Activated CD4-positive, alpha-beta memory T cell treated with anti-CD3 and anti-CD28 coated beads for 36 hours (primary cell): ENCODE measurements around the gene PATL2. TPM values are rescaled to one million over a fixed set of nuclear protein-coding genes. Genes with fewer than 3 reads are reported as not detected.

Experiments used
- CTCF ChIA-PET: fragments of 350-600 bp; sonication (Branson Sonifier 250); formaldehyde crosslinking; loops from one replicate; lab custom pipeline; 2021; ENCODE audit warnings: antibody characterized with exemption, inconsistent platforms; lab: Charles Lee
- POLR2A ChIA-PET: fragments of 350-600 bp; sonication (Branson Sonifier 250); formaldehyde crosslinking; loops from one replicate; lab custom pipeline; 2021; ENCODE audit warnings: antibody characterized with exemption; lab: Charles Lee
- DNase-seq: peaks from one replicate; pipeline ENCODE4 v3.0.0-alpha.2; 2020
- H3K27ac Mint-ChIP-seq: one replicate; pipeline ENCODE4 v1.8.0; 2021; ENCODE audit warnings: mixed read lengths
- H3K27me3 Mint-ChIP-seq: one replicate; pipeline ENCODE4 v1.8.0; 2021; ENCODE audit warnings: mixed read lengths
- H3K36me3 Mint-ChIP-seq: one replicate; pipeline ENCODE4 v1.8.0; 2021; ENCODE audit warnings: mixed read lengths
- H3K4me1 Mint-ChIP-seq: one replicate; pipeline ENCODE4 v1.8.0; 2021; ENCODE audit warnings: low read depth, mixed read lengths
- H3K4me3 Mint-ChIP-seq: one replicate; pipeline ENCODE4 v1.8.0; 2021; ENCODE audit warnings: mild to moderate bottlenecking, mixed read lengths
- H3K9me3 Mint-ChIP-seq: one replicate; pipeline ENCODE4 v1.8.0; 2021; ENCODE audit warnings: mixed read lengths
- intact Hi-C: fragments of 100-400 bp; cut with micrococcal nuclease; formaldehyde crosslinking; loops from one replicate; pipeline ENCODE4 v1.15.1; 2023
- total RNA-seq, 2 experiments: library from RNA; stranded (reverse); gene quantifications; one replicate each; pipeline ENCODE4 v1.2.3, GENCODE V29; 2021

PATL2 gene
- total RNA-seq, 2 experiments from 2014 or later, result 16.5 to 17.2 TPM

GRCh38 chr15:44667039-44667360 lies 44.1 kb downstream of the PATL2 start:
- no peak for DNase-seq
- POLR2A ChIA-PET, result interaction anchor here (4.5 to 6.8 kb wide), 4 partner anchors 11 to 69 kb away, joined by 43 to 400 read pairs (median 157); partner anchors contain the start of genes B2M, PATL2 and TRIM69
- intact Hi-C loops, result no loop called here

GRCh38 chr15:44666210-44667038 lies 44.7 kb downstream of the PATL2 start:
- H3K27ac Mint-ChIP-seq, result peak overlapping the region; percentile 97
- peaks cover 1% of the 10 kb centered on the region for H3K36me3 Mint-ChIP-seq
- intact Hi-C loops, result loop anchor here (1.0 kb wide), 1 partner anchor 11 kb away; no protein-coding TSS in a partner anchor
- POLR2A ChIA-PET, result interaction anchor here (0.5 to 6.8 kb wide), 6 partner anchors 12 to 70 kb away, joined by 3 to 400 read pairs (median 89); partner anchors contain the start of genes B2M, PATL2 and TRIM69
- H3K4me1 Mint-ChIP-seq, result peaks cover 72% of the 10 kb centered on the region
- peak overlapping the region; percentile 59 for H3K4me3 Mint-ChIP-seq
- H3K27me3 Mint-ChIP-seq, result no peaks in the 10 kb centered on the region
- no peak for DNase-seq
- CTCF ChIA-PET, result interaction anchor here (0.6 to 9.0 kb wide), 9 partner anchors 11 to 83 kb away, joined by 3 to 312 read pairs (median 6); partner anchors contain the start of genes B2M, PATL2 and TRIM69
- no peaks in the 10 kb centered on the region for H3K9me3 Mint-ChIP-seq

More at GRCh38 chr15:44667039-44667360, 44.1 kb downstream of the PATL2 start:
- Mint-ChIP-seq H3K4me1 (peaks cover 73% of the 10 kb centered on the region), H3K4me3 (peak overlapping the region; percentile 59), H3K27me3 (no peaks in the 10 kb centered on the region), H3K36me3 (no peaks in the 10 kb centered on the region), H3K27ac (peak overlapping the region; percentile 97), H3K9me3 (no peaks in the 10 kb centered on the region)
- CTCF ChIA-PET, result interaction anchor here (0.8 to 9.0 kb wide), 7 partner anchors 11 to 84 kb away, joined by 3 to 312 read pairs (median 6); partner anchors contain the start of genes B2M, PATL2 and TRIM69

GRCh38 chr15:44663410-44664308 lies 47.5 kb downstream of the PATL2 start, which contains the start of gene SPG11:
TSS of gene SPG11 (minus strand) at chr15:44663662. CDS start at chr15:44663647, 15 bp downstream.
- intact Hi-C loops, result loop anchor here (1.0 to 2.0 kb wide), 6 partner anchors 13 to 72 kb away; partner anchors contain the start of genes B2M and PATL2
- POLR2A ChIA-PET, result interaction anchor here (0.7 to 6.8 kb wide), 17 partner anchors 10 to 536 kb away, joined by 3 to 400 read pairs (median 8); partner anchors contain the start of genes B2M, GOLM2, PATL2 and TRIM69
- Mint-ChIP-seq H3K4me1 (peaks cover 58% of the 10 kb centered on the region), H3K27ac (peak within 1 kb of the TSS; percentile 97), H3K4me3 (peak within 1 kb of the TSS; percentile 97), H3K36me3 (peaks cover 11% of the 10 kb centered on the region), H3K9me3 (no peaks in the 10 kb centered on the region), H3K27me3 (no peaks in the 10 kb centered on the region)
- peak; percentile 99 for DNase-seq
- CTCF ChIA-PET, result interaction anchor here (0.6 to 9.0 kb wide), 30 partner anchors 10 to 455 kb away, joined by 3 to 312 read pairs (median 5); partner anchors contain the start of genes B2M, PATL2 and TRIM69

GRCh38 chr15:44662478-44663409 lies 48.4 kb downstream of the PATL2 start:
- POLR2A ChIA-PET, result interaction anchor here (0.7 to 6.8 kb wide), 18 partner anchors 11 to 537 kb away, joined by 3 to 400 read pairs (median 8); partner anchors contain the start of genes B2M, GOLM2, PATL2 and TRIM69
- Mint-ChIP-seq H3K36me3 (peaks cover 13% of the 10 kb centered on the region), H3K27ac (peak overlapping the region; percentile 97), H3K9me3 (no peaks in the 10 kb centered on the region), H3K4me3 (peak overlapping the region; percentile 97), H3K27me3 (no peaks in the 10 kb centered on the region), H3K4me1 (peaks cover 50% of the 10 kb centered on the region)
- intact Hi-C loops, result loop anchor here (1.0 to 2.0 kb wide), 6 partner anchors 14 to 73 kb away; partner anchors contain the start of genes B2M and PATL2
- CTCF ChIA-PET, result interaction anchor here (0.7 to 9.0 kb wide), 25 partner anchors 10 to 126 kb away, joined by 3 to 312 read pairs (median 6); partner anchors contain the start of genes B2M, PATL2 and TRIM69
- peak; percentile 88 for DNase-seq

GRCh38 chr15:44661576-44661975 lies 49.5 kb downstream of the PATL2 start:
- intact Hi-C loops, result no loop called here
- Mint-ChIP-seq H3K27me3 (no peaks in the 10 kb centered on the region), H3K27ac (peak overlapping the region; percentile 97), H3K36me3 (peaks cover 16% of the 10 kb centered on the region), H3K4me1 (peaks cover 44% of the 10 kb centered on the region), H3K4me3 (peak overlapping the region; percentile 34), H3K9me3 (no peaks in the 10 kb centered on the region)
- ChIA-PET POLR2A (interaction anchor here (1.2 to 6.8 kb wide), 7 partner anchors 10 to 75 kb away, joined by 3 to 400 read pairs (median 21); partner anchors contain the start of genes B2M, PATL2 and TRIM69), CTCF (interaction anchor here (6.9 to 9.0 kb wide), 2 partner anchors 53 to 74 kb away, joined by 209 to 312 read pairs; partner anchors contain the start of genes B2M, PATL2 and TRIM69)
- no peak for DNase-seq

- H3K36me3 Mint-ChIP-seq, result peaks cover 30% of the 10 kb centered on the region
- POLR2A ChIA-PET, result no interaction called here
- intact Hi-C loops, result no loop called here
Observed at GRCh38 chr15:44659056-44659455, 52.1 kb downstream of the PATL2 start.

GRCh38 chr15:44657378-44657777 lies 53.7 kb downstream of the PATL2 start:
- CTCF ChIA-PET, result interaction anchor here (0.5 to 1.9 kb wide), 6 partner anchors 19 to 112 kb away, joined by 3 to 7 read pairs (median 3); no protein-coding TSS in a partner anchor
- intact Hi-C loops, result no loop called here
- H3K27ac Mint-ChIP-seq, result no peak overlapping the region

More at GRCh38 chr15:44659056-44659455, 52.1 kb downstream of the PATL2 start:
- CTCF ChIA-PET, result interaction anchor here (1.2 to 2.0 kb wide), 3 partner anchors 75 to 80 kb away, joined by 3 to 6 read pairs (median 5); no protein-coding TSS in a partner anchor
- Mint-ChIP-seq H3K9me3 (no peaks in the 10 kb centered on the region), H3K4me1 (peaks cover 33% of the 10 kb centered on the region), H3K27me3 (no peaks in the 10 kb centered on the region), H3K4me3 (no peak overlapping the region), H3K27ac (no peak overlapping the region)
- DNase-seq, result no peak

GRCh38 chr15:44656913-44657312 lies 54.2 kb downstream of the PATL2 start:
- Mint-ChIP-seq H3K4me3 (no peak overlapping the region), H3K27me3 (no peaks in the 10 kb centered on the region), H3K36me3 (peaks cover 44% of the 10 kb centered on the region), H3K9me3 (no peaks in the 10 kb centered on the region), H3K4me1 (peaks cover 32% of the 10 kb centered on the region), H3K27ac (no peak overlapping the region)
- DNase-seq, result no peak
- intact Hi-C loops, result no loop called here
- ChIA-PET POLR2A (no interaction called here), CTCF (interaction anchor here (0.9 to 1.9 kb wide), 5 partner anchors 57 to 111 kb away, joined by 3 to 7 read pairs (median 3); no protein-coding TSS in a partner anchor)

More at GRCh38 chr15:44657378-44657777, 53.7 kb downstream of the PATL2 start:
- no peaks in the 10 kb centered on the region for H3K9me3 Mint-ChIP-seq
- H3K27me3 Mint-ChIP-seq, result no peaks in the 10 kb centered on the region
- no peak overlapping the region for H3K4me3 Mint-ChIP-seq
- POLR2A ChIA-PET, result no interaction called here
- no peak for DNase-seq
- H3K4me1 Mint-ChIP-seq, result peaks cover 33% of the 10 kb centered on the region
- H3K36me3 Mint-ChIP-seq, result peaks cover 39% of the 10 kb centered on the region

- Mint-ChIP-seq H3K4me1 (peaks cover 28% of the 10 kb centered on the region), H3K4me3 (no peak overlapping the region), H3K9me3 (no peaks in the 10 kb centered on the region), H3K27ac (no peak overlapping the region), H3K27me3 (no peaks in the 10 kb centered on the region), H3K36me3 (peaks cover 48% of the 10 kb centered on the region)
- ChIA-PET CTCF (interaction anchor here (0.9 to 1.6 kb wide), 3 partner anchors 57 to 111 kb away, joined by 3 to 7 read pairs (median 3); no protein-coding TSS in a partner anchor), POLR2A (no interaction called here)
- intact Hi-C loops, result no loop called here
- no peak for DNase-seq
Observed at GRCh38 chr15:44656298-44656697, 54.8 kb downstream of the PATL2 start.

- intact Hi-C loops, result no loop called here
- peaks cover 53% of the 10 kb centered on the region for H3K36me3 Mint-ChIP-seq
- no peak for DNase-seq
- H3K27me3 Mint-ChIP-seq, result no peaks in the 10 kb centered on the region
- POLR2A ChIA-PET, result no interaction called here
- H3K4me3 Mint-ChIP-seq, result no peak overlapping the region
- no peaks in the 10 kb centered on the region for H3K9me3 Mint-ChIP-seq
- H3K27ac Mint-ChIP-seq, result no peak overlapping the region
- H3K4me1 Mint-ChIP-seq, result peaks cover 22% of the 10 kb centered on the region
- CTCF ChIA-PET, result no interaction called here
Observed at GRCh38 chr15:44654858-44655257, 56.3 kb downstream of the PATL2 start.
